ENCODE measurements around the gene PKD1. TPM values are rescaled to one million over a fixed set of nuclear protein-coding genes. Genes with fewer than 3 reads are reported as not detected.

Gene PKD1
- total RNA-seq, 4 donors from 2014 or later = 168 to 376 (median 339) TPM

- Histone ChIP-seq H3K27me3 (no peaks in the 10 kb centered on the region), H3K27ac (peak overlapping the region in 1 of 4 donors; percentile 62), H3K4me1 (peaks cover 11 to 27% of the 10 kb centered on the region in 2 donors), H3K9me3 (no peaks in the 10 kb centered on the region), H3K36me3 (peaks cover 0 to 7% of the 10 kb centered on the region in 2 donors), H3K4me3 (no peak overlapping the region)
- DNase-seq (no peak), ATAC-seq (no peak)
- in situ Hi-C loops (cut with MboI; ENCODE audit: low sequenced_read_pairs in 4 of 4) (no loop called here), intact Hi-C loops (cut with DNase I; ENCODE audit: low total_unique reads) (no loop called here)
- TF ChIP-seq POLR2A (IDR thresholded peaks at IDR 0.05) = no peak
- TF ChIP-seq CTCF (IDR thresholded peaks at IDR 0.05 in 4 of 5, conservative IDR thresholded peaks at IDR 0.05 in 1 of 5) = no peak
Observed at GRCh38 chr16:2161911-2162310, 26.2 kb upstream of the PKD1 start.

GRCh38 chr16:2160915-2161551 lies 25.3 kb upstream of the PKD1 start:
- intact Hi-C loops (cut with DNase I; ENCODE audit: low total_unique reads) (no loop called here), in situ Hi-C loops (cut with MboI; ENCODE audit: low sequenced_read_pairs in 4 of 4) (no loop called here)
- peaks cover 17 to 35% of the 10 kb centered on the region in 2 donors for H3K4me1 ChIP-seq
- no peaks in the 10 kb centered on the region for H3K27me3 ChIP-seq
- no peaks in the 10 kb centered on the region for H3K9me3 ChIP-seq
- TF ChIP-seq POLR2A (IDR thresholded peaks at IDR 0.05) (no peak), CTCF (IDR thresholded peaks at IDR 0.05 in 4 of 5, conservative IDR thresholded peaks at IDR 0.05 in 1 of 5) (no peak)
- DNase-seq (peak; percentile 32 to 68), ATAC-seq (peak; percentile 39 to 43)
- no peak overlapping the region for H3K4me3 ChIP-seq
- H3K27ac ChIP-seq = peak overlapping the region in 3 of 4 donors; percentile 43 to 62 (median 44)
- peaks cover 0 to 1% of the 10 kb centered on the region in 2 donors for H3K36me3 ChIP-seq

GRCh38 chr16:2159175-2159838 lies 23.6 kb upstream of the PKD1 start:
- Histone ChIP-seq H3K27ac (peak overlapping the region; percentile 26 to 56 (median 47)), H3K9me3 (no peaks in the 10 kb centered on the region), H3K36me3 (no peaks in the 10 kb centered on the region), H3K4me3 (no peak overlapping the region), H3K27me3 (no peaks in the 10 kb centered on the region), H3K4me1 (peaks cover 18 to 36% of the 10 kb centered on the region in 2 donors)
- no peak for TF ChIP-seq CTCF (IDR thresholded peaks at IDR 0.05 in 4 of 5, conservative IDR thresholded peaks at IDR 0.05 in 1 of 5)
- no peak for TF ChIP-seq POLR2A (IDR thresholded peaks at IDR 0.05)
- DNase-seq (no peak), ATAC-seq (no peak)
- intact Hi-C loops (cut with DNase I; ENCODE audit: low total_unique reads) (loop anchor here (5.0 kb wide), 1 partner anchor 513 kb away; no protein-coding TSS in a partner anchor), in situ Hi-C loops (cut with MboI; ENCODE audit: low sequenced_read_pairs in 4 of 4) (no loop called here)

- in situ Hi-C loops (cut with MboI; ENCODE audit: low sequenced_read_pairs in 4 of 4) = no loop called here
- DNase-seq (no peak), ATAC-seq (no peak)
- peaks cover 27 to 46% of the 10 kb centered on the region in 2 donors for H3K4me1 ChIP-seq
- no peak overlapping the region for H3K4me3 ChIP-seq
- intact Hi-C loops (cut with DNase I; ENCODE audit: low total_unique reads) = loop anchor here (5.0 kb wide), 1 partner anchor 514 kb away; no protein-coding TSS in a partner anchor
- no peaks in the 10 kb centered on the region for H3K9me3 ChIP-seq
- no peak overlapping the region for H3K27ac ChIP-seq
- H3K27me3 ChIP-seq = no peaks in the 10 kb centered on the region
- TF ChIP-seq POLR2A (IDR thresholded peaks at IDR 0.05) = no peak
- TF ChIP-seq CTCF (IDR thresholded peaks at IDR 0.05 in 4 of 5, conservative IDR thresholded peaks at IDR 0.05 in 1 of 5) = no peak
- no peaks in the 10 kb centered on the region for H3K36me3 ChIP-seq
Observed at GRCh38 chr16:2158262-2158638, 22.6 kb upstream of the PKD1 start.
